GM18858 (cell line): ENCODE measurements around the gene TMEM205.
"Not testable (repeated sequence)": the region's sequence is repeated elsewhere in the genome, so short reads cannot be mapped to it uniquely, and the experiment has no call there.

Experiments
- ATAC-seq: cut with Tn5 transposase; IDR thresholded peaks from one replicate; pipeline ENCODE4 v1.9.1; 2021; ENCODE audit not compliant: unreplicated experiment

The TMEM205 gene

DNA sequence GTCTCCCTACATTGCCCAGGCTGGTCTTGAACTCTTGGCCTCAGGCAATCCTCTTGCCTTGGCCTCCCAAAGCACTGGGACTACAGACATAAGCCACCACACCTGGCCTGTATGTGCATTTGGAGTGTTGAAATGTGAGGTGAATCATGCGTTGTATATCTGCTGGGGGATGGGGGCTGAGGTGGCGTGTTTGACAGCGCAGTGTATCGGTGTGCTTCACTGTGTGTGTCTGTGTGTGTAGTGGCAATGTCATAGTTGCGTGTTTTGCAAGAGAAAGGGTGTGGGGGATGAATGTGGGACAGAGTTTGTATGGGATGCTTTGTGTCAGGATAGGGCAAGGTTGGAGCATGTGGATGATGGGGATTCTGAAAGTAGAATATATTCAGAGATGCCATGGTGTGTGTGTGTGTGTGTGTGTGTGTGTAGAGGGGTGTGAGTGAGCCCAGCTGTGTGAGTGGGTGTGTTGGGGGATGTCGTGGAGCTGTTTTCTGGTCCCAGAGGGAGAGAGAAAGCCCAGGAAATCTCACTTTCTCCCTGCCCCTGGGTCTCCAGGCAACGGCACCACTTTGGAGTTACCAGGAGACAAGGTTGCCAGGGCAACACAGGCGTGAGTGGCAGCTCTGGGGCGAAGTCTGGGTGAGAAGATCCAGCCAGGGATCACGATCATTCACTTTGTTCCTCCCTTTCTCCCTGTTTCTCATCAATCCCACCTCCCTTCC, 27.3 kb upstream of the TMEM205 start:
- no peak for ATAC-seq

DNA sequence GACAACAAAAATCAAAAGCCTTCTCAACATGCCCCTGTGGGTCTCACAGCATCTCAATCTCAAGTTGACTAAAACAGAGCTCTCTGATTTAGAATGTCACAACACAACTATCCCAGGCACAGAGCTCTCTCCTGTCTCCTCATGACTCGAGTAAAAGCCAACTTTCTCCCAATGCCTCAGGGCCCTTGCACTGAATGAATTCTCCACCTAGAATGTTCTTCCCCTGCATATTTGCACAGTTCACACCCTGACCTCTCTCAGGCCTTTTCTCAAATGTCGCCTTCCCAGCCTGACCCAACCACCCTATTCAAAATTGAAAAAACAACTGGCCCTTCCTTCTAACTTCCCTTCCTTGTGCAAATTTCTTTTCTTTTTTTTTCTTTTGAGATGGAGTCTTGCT, 24.7 kb upstream of the TMEM205 start:
- no peak for ATAC-seq

DNA sequence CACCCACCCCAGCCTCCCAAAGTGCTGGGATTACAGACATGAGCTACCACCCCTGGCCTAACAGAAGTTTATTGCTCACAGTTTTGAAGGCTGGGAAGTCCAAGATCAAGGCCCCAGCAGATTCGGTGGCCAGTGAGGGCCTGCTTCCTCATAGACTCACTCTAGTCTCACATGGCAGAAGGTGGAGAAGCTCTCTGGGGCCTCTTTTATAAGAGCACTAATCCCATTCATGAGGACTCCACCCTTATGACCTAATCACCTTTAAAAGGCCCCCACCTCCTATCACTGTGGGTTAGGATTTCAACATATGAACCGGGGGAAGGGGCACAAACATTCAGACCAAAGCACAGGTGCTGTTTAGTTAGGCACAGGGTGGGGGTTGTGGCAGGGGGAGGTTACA, 21.5 kb upstream of the TMEM205 start:
- no peak for ATAC-seq

DNA sequence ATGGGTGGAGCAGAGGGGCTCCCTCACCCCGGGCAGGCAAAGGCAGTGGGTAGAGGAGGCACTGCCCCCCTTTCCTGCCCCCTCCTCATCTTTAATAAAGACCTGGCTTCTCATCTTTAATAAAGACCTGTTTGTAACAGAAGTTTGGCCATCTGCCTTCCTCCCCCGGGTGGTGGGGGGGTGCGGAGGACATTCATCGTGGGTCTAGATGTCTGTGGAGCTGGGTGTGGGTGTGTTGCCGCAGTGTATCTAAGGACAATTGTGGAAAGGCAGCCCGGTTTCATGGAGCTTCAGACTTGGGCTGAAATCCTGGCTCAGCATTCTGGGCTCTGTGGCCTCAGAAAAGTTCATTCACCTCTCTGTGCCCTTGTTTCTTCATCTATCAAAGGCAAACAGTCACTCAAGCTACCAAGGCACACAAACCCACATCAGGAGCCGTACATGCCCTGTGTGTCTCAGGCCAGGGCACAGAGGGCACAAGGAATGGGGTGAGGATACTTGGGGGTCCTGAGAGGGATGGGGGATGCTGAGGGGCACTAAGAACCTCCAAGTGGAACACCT, 19.6 kb upstream of the TMEM205 start:
- ATAC-seq: no peak

DNA sequence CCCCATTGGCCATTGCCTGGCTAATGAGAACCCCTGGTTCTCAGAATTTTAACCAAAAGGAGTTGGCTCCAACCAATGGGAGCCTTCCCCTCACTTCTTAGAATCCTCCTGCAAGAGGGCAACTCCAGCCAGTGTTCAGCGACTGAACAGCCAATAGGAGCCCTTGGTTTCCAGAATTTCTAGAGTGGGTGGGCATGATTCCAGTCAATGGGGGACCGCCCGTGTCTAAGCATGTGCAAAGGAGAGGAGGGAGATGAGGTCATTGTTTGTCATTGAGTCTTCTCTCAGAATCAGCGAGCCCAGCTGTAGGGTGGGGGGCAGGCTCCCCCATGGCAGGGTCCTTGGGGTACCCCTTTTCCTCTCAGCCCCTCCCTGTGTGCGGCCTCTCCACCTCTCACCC, 18.9 kb upstream of the TMEM205 start:
- ATAC-seq: no peak

DNA sequence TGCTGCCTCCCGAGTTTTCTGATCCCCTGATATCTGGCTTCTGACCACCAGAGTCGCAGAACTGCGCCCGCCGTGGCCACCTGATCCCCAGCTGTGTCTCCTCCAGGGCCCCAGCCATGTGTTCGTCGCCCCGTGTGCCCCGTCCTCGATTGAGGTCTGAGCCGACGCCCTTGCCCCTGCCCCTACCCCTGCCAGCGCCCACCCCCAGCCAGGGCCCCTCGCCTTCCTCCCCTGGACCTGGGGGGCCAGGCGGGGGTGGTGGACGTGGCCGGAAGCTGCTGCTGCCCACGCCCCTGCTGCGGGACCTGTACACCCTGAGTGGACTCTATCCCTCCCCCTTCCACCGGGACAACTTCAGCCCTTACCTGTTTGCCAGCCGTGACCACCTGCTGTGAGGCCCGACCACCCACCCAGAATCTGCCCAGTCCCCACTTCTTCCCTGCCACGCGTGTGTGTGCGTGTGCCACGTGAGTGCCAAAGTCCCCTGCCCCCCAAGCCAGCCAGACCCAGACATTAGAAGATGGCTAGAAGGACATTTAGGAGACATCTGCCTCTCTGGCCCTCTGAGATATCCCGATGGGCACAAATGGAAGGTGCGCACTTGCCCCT, 18.3 kb upstream of the TMEM205 start:
- ATAC-seq: no peak

DNA sequence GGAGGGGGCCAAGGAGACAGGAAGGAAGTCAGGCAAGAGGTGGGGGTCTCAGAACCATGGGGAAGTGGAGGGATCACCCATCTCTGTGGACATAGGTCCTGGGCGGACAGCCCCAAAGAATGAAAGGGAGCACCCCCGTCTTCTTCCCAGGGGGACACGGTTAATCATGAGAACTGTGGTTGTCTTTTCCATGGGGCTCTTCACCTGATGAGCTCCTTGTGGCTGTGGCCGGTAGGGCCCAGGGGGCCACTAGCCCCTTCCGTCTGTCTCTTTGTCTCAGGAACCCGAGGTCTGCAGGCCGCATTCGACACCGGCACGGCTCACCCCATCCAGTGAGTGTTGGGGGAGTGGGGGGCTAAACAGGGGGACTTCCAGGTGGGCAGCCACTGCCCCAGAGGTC, 17.8 kb upstream of the TMEM205 start:
- ATAC-seq: no peak

DNA sequence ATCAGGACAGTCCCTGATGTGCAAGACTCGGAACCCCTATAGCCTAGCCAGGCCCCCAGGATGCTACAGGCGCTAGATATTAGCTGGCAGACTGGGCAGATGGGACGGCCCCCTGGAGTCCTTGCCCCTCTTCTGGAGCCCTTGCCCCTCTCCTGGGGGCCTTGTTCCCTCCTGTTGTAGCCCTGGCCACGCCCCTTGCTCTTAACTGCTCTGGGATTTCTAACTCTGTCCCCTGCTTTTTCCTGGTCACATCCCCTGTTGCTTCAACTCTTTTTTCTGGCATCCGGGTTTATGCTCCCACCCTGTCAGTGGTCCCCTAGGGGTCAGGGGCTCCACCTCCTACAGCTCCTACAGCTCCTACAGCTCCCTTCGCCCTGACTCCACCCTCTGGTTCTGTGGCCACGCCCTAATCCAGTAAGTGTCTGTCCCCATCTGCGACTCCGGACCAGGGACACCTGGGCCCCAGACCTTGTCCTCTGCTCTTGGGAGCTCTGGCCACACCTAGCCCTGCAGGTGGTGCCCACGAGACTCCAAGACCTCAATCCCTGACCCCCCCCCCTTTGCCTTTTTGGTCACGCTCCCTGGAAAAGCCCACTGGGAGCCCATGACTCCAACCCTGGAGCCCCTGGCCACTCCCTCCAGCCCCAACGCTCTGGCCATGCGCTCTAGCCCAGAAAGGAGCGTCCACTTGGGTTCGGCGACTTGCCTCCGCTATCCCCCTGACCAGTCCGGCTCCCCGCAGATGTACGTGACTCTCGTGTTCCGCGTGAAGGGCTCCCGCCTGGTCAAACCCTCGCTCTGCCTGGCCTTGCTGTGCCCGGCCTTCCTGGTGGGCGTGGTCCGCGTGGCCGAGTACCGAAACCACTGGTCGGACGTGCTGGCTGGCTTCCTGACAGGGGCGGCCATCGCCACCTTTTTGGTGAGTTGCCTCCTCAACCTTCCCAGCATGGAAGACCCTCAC, 16.0 kb upstream of the TMEM205 start:
- ATAC-seq: no peak

DNA sequence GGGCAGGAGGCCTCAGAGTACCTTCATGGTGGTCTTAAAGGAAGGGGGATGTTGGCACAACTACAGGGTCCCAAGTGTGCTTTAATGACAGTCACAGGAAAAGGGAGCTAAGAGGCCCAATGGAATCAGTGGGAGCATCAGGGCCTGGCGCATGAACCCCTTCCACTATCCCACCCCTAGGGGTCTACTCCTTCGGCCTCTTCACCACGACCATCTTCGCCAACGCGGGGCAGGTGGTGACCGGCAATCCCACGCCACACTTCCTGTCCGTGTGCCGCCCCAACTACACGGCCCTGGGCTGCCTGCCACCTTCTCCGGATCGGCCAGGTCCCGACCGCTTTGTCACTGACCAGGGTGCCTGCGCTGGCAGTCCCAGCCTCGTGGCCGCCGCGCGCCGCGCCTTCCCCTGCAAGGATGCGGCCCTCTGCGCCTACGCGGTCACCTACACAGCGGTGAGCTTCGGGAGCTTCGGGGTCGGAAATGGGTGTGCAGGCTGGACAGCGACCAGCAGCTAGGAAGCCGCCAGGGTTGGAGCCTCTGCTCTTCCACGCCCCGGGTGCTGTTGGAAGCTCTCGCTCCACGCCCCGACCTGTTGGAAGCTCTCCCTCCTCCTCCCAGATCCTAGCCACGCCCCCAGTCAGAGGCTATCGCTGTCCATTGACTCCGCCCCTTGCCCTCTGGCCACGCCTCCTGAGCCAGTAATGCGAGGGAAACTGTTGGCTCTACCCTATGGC, 15.1 kb upstream of the TMEM205 start:
- no peak for ATAC-seq

DNA sequence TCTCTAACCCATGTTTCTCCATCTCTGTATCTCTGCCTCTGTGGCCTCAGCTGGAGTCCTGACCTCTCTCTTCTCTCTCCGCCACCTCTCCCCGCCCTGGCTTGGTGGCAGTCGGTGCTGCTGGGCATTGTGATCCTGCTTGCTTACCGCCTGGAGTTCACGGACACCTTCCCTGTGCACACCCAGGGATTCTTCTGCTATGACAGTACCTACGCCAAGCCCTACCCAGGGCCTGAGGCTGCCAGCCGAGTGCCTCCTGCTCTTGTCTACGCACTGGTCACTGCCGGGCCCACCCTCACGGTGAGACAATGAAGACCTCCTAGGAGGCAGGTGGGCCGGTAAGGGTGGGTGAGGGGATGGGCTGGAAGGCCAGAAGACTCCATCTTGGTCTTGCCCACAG, 13.4 kb upstream of the TMEM205 start:
- no peak for ATAC-seq

DNA sequence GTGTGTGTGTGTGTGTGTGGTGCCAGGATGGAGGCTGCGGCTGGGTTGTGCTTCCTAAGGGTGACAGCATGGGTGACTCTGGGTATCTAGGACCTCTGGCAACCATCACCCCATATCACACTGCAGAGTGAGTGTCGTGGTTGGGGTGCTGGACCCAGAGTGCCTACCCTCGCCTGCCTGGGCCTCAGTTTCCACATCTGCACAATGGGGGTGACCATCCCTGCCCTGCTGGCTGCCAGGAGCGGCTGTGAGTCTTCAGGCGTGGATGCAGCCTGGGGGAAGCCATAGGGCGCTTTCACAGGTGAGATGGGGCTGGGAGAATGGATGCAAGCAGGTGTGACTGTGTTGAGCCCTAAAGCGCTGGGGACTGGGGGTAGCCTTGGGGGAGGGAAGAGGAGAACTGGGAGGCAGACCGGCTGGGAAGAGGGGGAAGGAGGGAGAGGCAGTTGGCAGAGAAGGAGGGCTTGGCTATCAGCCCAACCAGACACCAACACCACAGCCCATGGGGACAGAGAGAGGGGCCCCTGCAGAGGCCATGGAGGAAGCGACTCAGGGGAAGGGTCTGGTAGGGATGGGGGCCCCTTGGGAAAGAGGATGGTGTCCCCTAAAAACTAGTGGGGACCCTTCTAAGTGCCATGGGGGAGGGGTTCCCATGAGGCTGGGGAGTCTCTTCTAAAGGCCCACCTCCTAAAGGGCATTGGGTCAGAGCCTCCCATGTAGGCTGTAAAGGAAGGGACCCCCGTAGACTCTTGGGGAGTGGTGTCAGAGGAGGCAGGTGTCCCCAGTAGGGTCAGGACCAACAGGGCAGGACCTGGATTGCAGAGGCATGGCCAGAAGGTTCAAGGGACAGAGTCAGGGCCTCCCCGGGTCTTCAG, 10.8 kb upstream of the TMEM205 start:
- no peak for ATAC-seq

DNA sequence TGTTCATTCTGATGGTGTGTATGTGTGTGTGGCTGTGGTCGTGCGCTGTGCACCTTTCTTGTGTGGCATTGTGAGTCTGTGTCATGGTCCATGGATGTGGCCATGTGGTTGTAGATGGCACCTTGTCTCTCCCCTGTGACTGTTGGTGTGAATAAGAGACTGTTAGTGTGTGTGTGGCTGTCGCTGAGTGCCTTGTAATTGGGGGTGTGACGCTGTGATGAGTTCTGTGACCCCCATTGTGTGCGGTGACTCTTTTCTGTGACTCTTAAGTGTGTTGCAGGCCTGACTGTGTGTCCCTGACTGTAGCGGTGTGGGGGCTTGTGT, 10.0 kb upstream of the TMEM205 start:
- no peak for ATAC-seq

DNA sequence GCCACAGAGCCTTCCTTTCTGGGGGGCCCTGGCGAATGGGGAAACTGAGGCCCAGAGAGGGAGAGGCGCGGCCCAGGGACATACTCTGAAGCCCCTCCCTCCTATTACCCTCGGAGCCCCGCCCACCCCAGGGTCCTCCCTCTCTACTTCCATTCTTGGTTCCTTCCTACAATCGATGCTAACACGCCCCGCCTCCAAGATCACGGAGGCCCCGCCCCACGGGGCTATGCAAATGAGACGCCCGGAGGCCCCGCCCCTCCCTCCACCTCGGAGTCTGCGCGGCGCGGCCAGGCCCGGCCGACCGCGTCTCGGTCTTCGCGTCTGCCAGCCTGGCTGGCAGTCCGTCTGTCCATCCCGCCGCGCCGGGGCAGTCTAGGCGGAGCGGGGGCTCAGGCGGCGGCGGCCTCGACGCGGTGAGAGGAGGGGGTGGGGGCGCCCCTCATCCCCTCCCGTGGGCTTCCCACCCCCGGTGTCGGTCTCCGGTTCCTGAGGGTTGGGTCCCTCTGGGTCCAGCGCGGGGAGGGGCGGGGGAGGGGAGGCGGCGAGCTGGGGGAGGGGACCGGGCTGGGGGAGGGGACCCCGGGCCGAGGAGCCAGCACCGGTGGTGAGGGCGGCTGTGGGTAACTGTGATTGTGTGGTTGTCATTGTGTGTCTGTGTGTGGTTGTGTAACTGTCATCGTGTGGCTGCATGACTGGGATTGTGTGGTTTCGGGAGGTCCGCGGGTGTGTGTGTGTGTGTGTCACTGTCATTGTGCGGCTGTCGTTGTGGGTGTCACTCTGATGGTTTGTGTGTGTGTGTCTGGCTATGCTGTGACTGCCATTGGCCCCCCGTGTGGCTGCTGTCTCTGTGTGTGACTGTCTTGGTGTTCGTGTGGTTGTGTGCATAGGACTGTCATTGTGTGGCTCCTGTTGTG, 9.3 kb upstream of the TMEM205 start, which contains the start of gene PLPPR2:
PLPPR2 (plus strand) TSS at position 273 of the 914 bp plus-strand sequence. CDS start 2,242 bp downstream, outside the sequence.
- no peak for ATAC-seq

DNA sequence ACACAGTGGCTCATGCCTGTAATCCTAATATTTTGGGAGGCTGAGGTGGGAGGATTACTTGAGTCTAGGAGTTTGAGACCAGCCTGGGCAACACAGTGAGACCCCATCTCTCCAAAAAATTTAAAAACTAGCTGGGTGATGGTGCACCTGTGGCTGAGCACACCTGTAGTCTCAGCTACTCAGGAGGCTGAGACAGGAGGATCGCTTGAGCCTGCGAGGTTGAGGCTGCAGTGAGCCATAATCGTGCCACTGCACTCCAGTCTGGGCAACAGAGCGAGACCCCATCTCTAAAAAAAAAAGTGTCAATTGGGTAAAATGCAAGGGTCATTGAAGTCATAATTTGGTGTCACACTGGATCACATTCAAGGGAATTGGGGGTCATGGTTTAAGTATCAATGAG, 8.0 kb upstream of the TMEM205 start:
- not testable (repeated sequence) for ATAC-seq

DNA sequence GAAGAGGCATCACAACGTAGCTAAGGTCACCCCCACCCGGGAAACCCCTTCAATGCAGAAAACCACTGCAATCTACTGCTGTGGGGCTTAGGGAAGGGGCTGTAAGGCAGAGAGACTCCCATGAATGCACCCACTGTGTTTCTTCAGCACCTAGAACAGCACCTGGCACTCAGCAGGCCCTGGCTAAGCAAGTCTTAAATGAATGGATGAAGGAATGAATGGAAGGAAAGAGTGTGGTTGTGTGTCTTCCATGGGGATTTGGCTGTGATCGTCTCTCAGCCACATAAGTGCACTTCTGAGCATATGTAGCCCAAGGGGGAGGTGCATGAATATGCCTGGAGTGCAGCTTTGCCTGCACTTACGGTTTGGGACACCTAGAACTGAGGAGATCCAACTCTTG, 3.1 kb upstream of the TMEM205 start:
- no peak for ATAC-seq

DNA sequence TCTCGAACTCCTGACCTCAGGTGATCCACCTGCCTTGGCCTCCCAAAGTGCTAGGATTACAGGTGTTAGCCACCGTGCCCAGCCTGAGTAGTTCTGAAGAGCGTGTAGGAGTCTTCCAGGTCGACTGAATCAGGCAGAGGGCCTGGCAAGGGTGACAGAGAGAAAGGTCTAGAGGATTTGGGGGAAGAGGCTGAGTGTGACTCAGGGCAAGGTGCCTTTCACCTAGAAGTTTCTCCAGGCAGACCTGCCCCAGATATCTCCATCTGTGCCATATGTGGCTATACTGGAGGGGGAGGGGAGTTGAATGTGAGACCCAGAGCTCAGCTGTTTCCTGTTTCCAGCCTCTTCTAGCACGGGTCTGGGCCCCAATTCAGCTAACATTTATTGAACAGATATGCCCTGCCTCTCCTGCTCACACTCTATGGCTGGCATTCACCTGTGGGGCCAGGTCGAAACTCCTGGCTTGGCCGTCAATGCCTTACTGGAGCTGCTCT, 1.5 kb upstream of the TMEM205 start:
- ATAC-seq: no peak

DNA sequence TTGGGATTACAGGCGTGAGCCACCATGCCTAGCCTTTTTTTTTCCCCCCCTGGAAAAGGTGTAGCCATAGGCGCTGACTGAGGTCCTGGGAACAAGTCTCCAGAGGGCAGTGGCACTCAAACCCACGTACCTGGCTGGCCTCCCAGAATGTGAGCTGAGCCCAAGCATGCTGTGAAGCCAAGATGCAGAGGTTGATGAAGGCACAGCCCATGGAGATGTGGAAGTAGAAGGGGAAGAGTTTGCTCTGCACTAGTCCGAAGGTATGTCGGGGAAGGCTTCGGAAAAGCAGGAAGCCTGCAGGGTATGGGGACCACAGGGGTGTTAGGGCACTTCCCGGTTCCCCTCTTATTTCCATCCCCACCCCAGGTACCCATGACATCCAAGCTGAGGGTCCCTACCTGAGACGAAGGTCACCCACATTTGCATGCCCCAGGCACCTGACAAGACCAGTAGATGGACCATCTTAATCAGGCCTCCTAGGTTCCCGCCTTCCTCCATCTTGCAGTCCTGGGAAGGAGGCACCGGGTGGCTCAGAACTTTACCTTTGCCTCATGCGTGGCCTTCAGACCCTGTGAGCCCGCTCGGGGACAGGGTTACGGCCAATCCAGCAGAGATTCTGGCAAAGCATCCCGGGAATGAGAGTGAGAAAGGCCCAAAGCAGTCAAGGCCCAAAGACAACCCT, 805 bp downstream of the TMEM205 start:
- no peak for ATAC-seq

DNA sequence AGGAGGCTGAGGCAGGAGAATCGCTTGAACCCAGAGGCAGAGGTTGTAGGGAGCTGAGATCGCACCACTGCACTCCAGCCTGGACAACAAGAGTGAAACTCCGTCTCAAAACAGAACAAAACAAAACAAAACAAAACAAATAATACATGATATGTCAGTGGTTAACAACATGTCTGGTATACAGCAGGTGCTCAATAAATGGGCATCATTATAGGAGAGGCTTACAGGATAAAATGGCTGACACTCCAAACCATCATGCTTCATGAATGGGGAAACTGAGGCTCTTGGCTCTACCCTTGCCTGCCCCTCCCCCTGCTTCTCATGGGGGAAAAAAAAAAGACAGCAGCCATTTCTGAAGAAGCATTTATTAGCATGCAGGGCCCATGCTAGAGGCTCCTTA, 3.6 kb downstream of the TMEM205 start:
- no peak for ATAC-seq
